Right renal cortex interstitium (tissue), 3 donors: ENCODE measurements around the gene GLS. TPM values are rescaled to one million over a fixed set of nuclear protein-coding genes. Genes with fewer than 3 reads are reported as not detected.
"Not testable (repeated sequence)": the region's sequence is repeated elsewhere in the genome, so short reads cannot be mapped to it uniquely, and the experiment has no call there.

Source experiments
- DNase-seq, 3 donors: peaks; one replicate each; pipeline ENCODE4 v3.0.0-alpha.2; 2013; ENCODE audit warnings: low read depth in 3 of 3, low spot score in 2 of 3
- polyA plus RNA-seq, 3 donors: library from polyadenylated mRNA; unstranded; fragments of 120-200 nt; gene quantifications; one replicate each; pipeline ENCODE4 v1.2.1, GENCODE V29; 2013; ENCODE audit not compliant: insufficient read length in 3 of 3

GLS gene
- polyA plus RNA-seq, 3 donors, result 259 to 301 (median 293) TPM

- DNase-seq, result no peak
Observed at GRCh38 chr2:190922376-190922775, 41.8 kb downstream of the GLS start.

DNA sequence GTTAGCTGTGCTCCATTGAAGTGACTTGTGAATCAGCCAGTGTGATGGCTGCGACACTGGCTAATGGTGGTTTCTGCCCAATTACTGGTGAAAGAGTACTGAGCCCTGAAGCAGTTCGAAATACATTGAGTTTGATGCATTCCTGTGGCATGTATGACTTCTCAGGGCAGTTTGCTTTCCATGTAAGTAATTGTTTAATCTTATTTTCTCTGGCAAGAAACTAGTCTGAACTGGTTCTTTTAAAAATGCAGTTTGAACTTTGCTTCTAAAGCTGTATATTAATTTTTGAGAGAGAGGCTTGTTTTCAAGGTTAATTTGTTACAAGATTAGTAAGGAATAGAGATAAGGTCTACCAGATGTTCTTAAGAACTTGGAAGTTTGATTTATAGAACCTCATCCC lies 46.7 kb downstream of the GLS start:
- DNase-seq, result no peak

DNA sequence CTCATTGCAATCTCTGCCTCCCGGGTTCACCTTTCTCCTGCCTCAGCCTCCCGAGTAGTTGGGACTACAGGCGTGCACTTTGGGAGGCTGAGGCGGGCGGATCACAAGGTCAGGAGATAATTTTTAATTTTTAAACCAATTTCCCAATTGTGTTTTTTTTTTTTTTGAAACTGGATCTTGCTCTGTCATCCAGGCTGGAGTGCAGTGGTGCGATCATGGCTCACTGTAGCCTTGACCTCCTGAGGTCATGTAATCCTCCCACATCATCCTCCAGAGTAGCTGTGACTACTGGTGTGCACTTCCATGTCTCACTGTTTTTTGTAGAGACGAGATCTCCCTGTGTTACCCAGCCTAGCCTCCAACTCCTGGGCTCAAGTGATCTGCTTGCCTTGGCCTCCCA lies 49.3 kb downstream of the GLS start:
- no peak for DNase-seq

DNA sequence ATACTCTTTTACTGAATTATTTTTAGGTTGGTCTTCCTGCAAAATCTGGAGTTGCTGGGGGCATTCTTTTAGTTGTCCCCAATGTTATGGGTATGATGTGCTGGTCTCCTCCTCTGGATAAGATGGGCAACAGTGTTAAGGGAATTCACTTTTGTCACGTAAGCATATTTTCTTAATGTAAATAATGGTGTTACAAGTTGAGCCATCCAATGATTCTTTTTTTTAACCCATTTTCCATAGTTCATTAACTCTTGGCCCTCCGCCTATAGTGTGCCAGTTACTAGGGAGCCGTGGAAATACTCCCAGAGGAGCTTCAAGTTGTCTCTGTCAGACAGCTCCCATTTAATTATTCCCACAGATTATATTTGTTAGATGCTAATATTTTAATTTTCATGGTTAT lies 49.8 kb downstream of the GLS start:
- no peak for DNase-seq

- DNase-seq, result no peak
Observed at GRCh38 chr2:190932514-190932913, 51.9 kb downstream of the GLS start.

DNA sequence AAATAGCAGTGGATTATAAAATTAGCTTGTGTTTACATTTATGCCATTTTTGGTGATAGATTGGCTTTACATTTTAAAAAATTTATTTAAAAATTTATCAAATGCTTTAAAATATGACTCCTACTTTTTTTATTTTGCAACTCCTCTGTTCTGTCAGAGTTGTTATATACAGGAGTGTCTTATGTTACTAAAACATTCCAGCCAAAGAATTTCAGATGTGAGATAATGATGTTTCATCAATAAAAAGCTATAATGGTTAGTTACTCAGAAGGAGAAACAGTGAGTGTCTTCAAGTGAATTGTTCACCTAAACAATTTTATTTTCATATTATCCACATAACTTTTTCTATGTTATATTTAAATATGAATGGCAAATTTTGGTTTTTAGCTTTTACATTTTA lies 52.7 kb downstream of the GLS start:
- no peak for DNase-seq

DNA sequence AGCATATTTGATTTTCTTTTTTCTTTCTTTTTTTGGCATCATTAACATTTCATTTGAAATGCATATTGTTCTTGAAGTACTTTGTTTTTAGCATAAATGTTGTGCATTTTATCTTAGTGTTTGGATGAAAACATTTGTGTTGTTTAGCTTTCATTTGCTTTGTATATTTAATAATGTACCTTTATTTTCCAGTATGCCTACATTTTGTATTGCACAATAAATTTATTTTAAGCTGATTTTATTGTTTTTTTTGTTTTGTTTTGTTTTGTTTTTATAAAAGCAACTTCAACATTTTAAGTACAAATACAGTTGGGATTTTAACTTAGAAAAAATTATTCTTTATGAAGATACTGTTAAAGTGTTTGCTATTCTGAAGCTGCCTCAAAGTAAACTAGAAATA lies 54.4 kb downstream of the GLS start:
- DNase-seq, result no peak

- DNase-seq, result no peak
Observed at GRCh38 chr2:190938771-190939335, 58.2 kb downstream of the GLS start.

GRCh38 chr2:190940454-190940853 lies 59.8 kb downstream of the GLS start:
- no peak for DNase-seq

GRCh38 chr2:190941571-190941970 lies 61.0 kb downstream of the GLS start:
- no peak for DNase-seq

- no peak for DNase-seq
Observed at GRCh38 chr2:190942697-190943096, 62.1 kb downstream of the GLS start.

DNA sequence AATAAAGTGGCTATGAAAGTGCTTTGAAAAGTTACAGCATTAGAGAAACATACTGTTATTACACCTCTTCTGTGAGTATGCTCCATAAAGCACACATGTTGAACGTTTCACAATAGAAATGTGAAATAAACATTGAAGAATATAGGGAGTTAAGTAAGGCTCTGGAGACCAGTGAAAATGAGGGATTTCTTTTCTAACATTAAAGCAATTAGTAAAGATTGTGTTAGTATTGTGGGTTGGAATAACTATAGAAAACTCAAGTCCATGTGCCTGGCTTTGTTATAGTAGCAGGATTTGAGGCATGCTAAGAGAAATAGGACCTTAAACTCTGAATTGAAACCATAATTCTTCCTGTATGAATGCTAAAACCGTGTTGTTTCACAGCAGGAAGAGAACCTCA lies 63.1 kb downstream of the GLS start:
- no peak for DNase-seq

- no peak for DNase-seq
Observed at GRCh38 chr2:190947141-190947540, 66.5 kb downstream of the GLS start.

GRCh38 chr2:190947711-190948251 lies 67.2 kb downstream of the GLS start:
- DNase-seq, result no peak

DNA sequence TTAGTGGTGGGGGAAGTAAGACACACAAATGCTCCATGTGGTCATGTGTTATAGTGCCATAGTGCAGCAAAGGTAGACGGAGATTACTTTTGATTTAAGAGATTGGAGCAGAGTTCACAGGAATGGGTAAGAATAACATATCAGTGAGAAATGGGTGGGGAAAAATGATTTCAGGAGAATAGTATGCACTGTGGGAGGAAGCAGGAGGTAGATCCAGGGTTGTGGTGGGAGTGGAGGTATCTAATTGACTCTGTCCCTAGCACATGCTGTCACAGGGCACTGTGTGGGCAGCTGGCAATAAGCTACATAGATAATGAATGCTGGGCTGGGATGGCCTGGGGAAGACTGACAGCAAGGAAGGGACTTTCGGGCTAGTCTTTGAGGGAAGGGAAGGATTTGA lies 68.0 kb downstream of the GLS start:
- DNase-seq, result no peak

DNA sequence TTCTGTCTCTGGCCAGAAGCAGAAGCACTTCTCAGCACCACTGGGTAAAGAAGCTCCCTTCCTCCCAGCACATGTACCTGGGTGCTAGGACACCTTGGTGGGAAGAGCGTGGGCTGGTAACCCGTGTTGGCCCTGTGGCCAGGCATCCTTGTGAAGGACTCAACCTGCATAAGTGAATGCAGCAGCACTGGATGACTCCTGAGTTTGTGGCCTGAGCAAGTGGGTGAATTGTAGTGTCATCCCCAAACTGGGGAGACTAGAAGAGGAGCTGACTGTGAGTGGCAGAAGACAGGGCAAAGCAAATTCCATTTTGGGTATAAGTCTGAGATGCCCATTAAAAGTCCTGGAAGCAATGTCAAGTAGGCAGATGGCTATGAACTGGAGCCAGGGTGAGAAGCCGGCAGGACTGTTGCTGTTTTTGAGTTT lies 70.0 kb downstream of the GLS start:
- no peak for DNase-seq

- DNase-seq, result no peak
Observed at GRCh38 chr2:190953257-190953656, 72.6 kb downstream of the GLS start.

DNA sequence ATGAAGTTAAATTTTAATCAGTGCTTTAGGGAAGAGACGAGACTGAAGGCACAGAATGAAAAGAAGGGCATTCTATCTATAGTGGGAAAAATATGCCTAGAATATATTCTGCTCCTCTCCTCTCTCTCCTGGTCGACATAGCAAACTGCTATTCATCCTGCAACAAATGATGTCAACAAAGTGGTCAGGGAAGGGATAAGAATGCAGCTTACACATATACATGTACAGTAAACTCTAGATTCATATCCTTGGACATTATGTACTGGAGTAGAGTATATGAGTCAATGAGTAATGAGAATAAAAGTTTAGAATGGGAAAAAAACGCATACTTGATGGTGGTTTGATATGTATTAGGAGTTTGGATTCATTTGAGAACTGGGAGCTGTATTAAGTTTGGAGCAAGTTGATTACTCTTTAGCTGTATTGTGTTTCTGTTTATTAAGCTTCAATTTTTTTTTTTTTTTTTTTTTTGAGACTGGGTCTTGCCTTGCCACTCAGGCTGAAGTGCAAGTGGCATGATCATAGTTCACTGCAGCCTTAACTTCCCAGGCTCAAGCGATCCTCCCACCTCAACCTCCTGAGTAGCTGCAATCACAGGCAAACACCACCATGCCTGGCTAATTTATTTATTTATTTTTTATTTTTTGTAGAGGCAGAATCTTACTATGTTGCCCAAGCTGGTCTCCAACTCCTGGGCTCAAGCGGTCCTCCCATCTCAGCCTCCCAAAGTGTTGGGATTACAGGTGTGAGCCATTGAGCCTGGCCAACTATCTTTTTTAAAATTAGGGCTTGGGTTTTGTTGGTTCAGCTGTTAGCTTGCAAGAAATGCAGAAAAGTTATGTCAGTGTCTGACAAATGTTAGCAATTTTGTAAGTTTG lies 79.5 kb downstream of the GLS start:
- DNase-seq, result no peak

DNA sequence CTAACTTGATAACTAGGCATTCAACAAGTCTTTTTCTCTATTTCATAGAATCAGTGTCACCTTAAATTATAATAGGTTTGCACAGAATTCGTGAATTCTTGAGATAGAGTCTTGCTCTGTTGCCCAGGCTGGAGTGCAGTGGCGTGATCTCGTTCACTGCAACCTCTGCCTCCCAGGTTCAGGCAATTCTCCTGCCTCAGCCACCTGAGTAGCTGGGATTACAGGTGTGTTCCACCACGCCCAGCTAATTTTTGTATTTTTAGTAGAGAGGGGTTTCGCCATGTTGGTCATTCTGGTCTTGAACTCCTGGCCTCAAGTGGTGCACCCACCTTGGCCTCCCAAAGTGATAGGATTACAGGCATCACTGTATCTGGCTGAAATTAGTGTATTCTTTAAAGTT lies 80.5 kb downstream of the GLS start:
- not testable (repeated sequence) for DNase-seq

DNA sequence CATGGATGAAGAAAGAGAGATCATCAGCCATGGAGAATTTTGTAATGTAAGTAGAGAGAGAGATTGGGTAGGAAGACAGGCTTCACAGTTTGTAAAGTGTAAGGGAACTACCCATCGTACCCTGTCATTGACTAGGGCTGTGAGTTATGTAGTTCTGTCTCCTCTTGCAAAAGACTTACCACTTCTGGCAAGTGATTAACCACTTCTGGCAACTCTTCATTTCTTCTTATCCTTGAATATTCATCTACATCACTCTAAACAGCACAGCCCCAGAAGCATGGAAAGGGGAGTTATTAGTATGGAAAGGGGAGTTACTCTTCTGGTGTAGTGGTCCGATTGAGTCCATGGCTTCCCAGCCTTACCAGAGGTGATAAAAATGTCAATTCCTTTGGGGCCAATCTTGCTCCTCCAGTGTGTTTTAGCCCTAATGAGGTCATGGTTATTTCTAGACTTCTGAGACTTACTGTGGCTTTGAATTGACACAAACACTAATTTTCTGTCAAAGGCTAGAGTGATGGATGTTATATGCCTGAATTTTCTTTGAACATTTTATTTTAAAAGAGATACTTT lies 81.4 kb downstream of the GLS start:
- DNase-seq, result no peak

GRCh38 chr2:190963088-190963487 lies 82.5 kb downstream of the GLS start:
- no peak for DNase-seq
